ENCODE data around the gene UMAD1. TPM values are rescaled to one million over a fixed set of nuclear protein-coding genes. Genes with fewer than 3 reads are reported as not detected.

Gene UMAD1
- total and polyA plus RNA-seq, 2 of the 13 experiments (the other 11 are each of a cell fraction or from before 2014, with no cell fraction given), result 16.8 to 17.6 TPM

DNA sequence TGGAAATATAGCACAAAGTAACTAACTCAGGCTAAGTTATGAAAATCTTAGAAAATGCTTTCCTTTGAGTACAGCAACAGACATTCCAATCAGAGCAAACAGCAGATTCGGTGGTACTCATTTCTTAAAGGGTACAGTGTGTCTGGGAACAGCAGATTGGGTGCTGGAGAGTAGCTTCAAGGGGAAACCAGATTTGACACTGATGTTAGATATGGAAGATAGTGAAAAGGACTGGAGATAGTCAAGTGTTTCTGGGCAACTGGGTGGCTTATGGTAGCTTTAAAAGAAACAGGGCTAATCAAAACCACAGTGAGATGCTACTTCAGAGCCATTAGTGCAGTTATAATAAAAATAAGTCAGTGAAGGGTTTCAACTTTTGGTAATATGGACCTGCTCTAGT, 12.1 kb upstream of the UMAD1 start:
- no peak overlapping the region for H3K27ac ChIP-seq (ENCODE audit: extremely low read length, insufficient read depth, low read length)

DNA sequence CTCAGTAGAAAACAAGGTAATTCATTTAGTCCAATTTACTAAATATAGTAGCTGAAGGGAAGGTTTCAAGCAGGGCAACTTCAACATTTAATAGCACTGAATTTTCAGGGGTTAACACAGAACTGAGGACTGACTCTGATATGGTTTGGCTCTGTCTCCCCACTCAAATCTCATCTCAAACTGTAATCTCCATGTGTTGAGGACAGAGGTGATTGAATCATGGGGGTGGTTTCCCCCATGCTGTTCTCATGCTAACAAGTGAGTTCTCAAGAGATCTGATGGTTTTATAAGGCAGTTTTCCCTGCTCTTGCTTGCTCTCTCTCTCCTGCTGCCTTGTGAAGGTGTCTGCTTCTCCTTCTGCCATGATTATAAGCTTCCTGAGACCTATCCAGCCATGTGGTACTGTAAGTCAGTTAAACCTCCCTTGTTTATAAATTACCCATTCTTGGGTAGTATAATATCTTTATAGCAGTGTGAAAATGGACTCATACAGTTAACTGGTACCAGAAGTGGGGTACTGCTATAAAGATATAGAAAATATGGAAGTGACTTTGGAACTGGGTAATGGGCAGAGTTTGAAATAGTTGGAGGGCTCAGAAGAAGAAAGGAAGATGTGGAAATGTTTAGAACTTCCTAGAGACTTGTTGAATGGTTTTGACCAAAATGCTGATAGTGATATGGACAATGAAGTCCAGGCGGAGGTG, 9.8 kb upstream of the UMAD1 start:
- intact Hi-C loops (cut with micrococcal nuclease; ENCODE audit: unreplicated experiment), result no loop called here
- ATAC-seq (no peak), FAIRE-seq (no peak), DNase-seq (ENCODE audit: low spot score) (no peak)
- Histone ChIP-seq H4K20me1 (ENCODE audit: insufficient read depth, low read length) (no peaks in the 10 kb centered on the region), H3K27me3 (ENCODE audit: control insufficient read depth in 1 of 2, insufficient read depth in 2 of 2, low read length in 2 of 2) (no peaks in the 10 kb centered on the region), H3K79me2 (ENCODE audit: insufficient read depth, low read length) (no peaks in the 10 kb centered on the region), H2AFZ (ENCODE audit: low read length) (no peak overlapping the region), H3K9me3 (ENCODE audit: low read length) (peaks cover 12% of the 10 kb centered on the region), H3K9ac (ENCODE audit: insufficient read depth, low read depth, low read length) (no peak overlapping the region), H3K4me2 (ENCODE audit: low read depth, low read length) (no peak overlapping the region), H3K27ac (ENCODE audit: extremely low read length, insufficient read depth, low read length) (no peak overlapping the region), H3K4me1 (ENCODE audit: insufficient read depth, low read length) (no peaks in the 10 kb centered on the region), H3K36me3 (replicated peaks in 1 of 2; ENCODE audit: control insufficient read depth in 1 of 2, insufficient read depth in 2 of 2, low read length in 2 of 2) (no peaks in the 10 kb centered on the region), H3K4me3 (replicated peaks in 1 of 3; ENCODE audit: insufficient read depth in 1 of 3, low read depth in 2 of 3, low read length in 3 of 3) (no peak overlapping the region)
- in situ Hi-C loops (cut with HindIII; ENCODE audit: extremely low pct_ligation_motif_present, low pct_unique_long_range_greater_than_20kb), result no loop called here
- 81% methylated on average over 1 of the region's 1 CpG for WGBS (ENCODE audit: low lambda C conversion rate)
- BruUV-seq (replicated peaks), result no TSS peak
- ChIA-PET POLR2A (no interaction called here), CTCF (ENCODE audit: low intra/inter-chr PET ratio, low total read pairs) (no interaction called here)
- TF ChIP-seq SIN3B (IDR thresholded peaks at IDR 0.05; ENCODE audit: low read length), result no peak
- TF ChIP-seq NFIC (IDR thresholded peaks at IDR 0.05; ENCODE audit: low read length), result no peak
- no peak for TF ChIP-seq RBAK (CRISPR knock-in tag; IDR thresholded peaks at IDR 0.05)
- TF ChIP-seq TCF7 (IDR thresholded peaks at IDR 0.05; ENCODE audit: low read depth), result no peak
- TF ChIP-seq, protein P1, sequence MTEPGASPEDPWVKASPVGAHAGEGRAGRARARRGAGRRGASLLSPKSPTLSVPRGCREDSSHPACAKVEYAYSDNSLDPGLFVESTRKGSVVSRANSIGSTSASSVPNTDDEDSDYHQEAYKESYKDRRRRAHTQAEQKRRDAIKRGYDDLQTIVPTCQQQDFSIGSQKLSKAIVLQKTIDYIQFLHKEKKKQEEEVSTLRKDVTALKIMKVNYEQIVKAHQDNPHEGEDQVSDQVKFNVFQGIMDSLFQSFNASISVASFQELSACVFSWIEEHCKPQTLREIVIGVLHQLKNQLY (CRISPR knock-in tag; IDR thresholded peaks at IDR 0.05), result no peak
- no peak for TF ChIP-seq HES4 (CRISPR knock-in tag; IDR thresholded peaks at IDR 0.05; ENCODE audit: borderline replicate concordance)
- TF ChIP-seq, protein P2, sequence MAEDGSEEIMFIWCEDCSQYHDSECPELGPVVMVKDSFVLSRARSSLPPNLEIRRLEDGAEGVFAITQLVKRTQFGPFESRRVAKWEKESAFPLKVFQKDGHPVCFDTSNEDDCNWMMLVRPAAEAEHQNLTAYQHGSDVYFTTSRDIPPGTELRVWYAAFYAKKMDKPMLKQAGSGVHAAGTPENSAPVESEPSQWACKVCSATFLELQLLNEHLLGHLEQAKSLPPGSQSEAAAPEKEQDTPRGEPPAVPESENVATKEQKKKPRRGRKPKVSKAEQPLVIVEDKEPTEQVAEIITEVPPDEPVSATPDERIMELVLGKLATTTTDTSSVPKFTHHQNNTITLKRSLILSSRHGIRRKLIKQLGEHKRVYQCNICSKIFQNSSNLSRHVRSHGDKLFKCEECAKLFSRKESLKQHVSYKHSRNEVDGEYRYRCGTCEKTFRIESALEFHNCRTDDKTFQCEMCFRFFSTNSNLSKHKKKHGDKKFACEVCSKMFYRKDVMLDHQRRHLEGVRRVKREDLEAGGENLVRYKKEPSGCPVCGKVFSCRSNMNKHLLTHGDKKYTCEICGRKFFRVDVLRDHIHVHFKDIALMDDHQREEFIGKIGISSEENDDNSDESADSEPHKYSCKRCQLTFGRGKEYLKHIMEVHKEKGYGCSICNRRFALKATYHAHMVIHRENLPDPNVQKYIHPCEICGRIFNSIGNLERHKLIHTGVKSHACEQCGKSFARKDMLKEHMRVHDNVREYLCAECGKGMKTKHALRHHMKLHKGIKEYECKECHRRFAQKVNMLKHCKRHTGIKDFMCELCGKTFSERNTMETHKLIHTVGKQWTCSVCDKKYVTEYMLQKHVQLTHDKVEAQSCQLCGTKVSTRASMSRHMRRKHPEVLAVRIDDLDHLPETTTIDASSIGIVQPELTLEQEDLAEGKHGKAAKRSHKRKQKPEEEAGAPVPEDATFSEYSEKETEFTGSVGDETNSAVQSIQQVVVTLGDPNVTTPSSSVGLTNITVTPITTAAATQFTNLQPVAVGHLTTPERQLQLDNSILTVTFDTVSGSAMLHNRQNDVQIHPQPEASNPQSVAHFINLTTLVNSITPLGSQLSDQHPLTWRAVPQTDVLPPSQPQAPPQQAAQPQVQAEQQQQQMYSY (CRISPR knock-in tag; IDR thresholded peaks at IDR 0.05), result no peak
- no peak for TF ChIP-seq SYNCRIP (IDR thresholded peaks at IDR 0.05; ENCODE audit: insufficient read depth, low read depth, low read length)

More for the DNA sequence above, 12.1 kb upstream of the UMAD1 start:
- no peak for DNase-seq (ENCODE audit: low spot score)
- WGBS (ENCODE audit: low lambda C conversion rate), result 0% methylated on average over 1 of the region's 1 CpG
- Histone ChIP-seq H3K27me3 (ENCODE audit: control insufficient read depth in 1 of 2, insufficient read depth in 2 of 2, low read length in 2 of 2) (no peaks in the 10 kb centered on the region), H3K79me2 (ENCODE audit: insufficient read depth, low read length) (no peaks in the 10 kb centered on the region), H3K4me2 (ENCODE audit: low read depth, low read length) (no peak overlapping the region), H3K4me3 (replicated peaks in 1 of 3; ENCODE audit: insufficient read depth in 1 of 3, low read depth in 2 of 3, low read length in 3 of 3) (no peak overlapping the region), H3K9ac (ENCODE audit: insufficient read depth, low read depth, low read length) (no peak overlapping the region), H2AFZ (ENCODE audit: low read length) (no peak overlapping the region), H3K9me3 (ENCODE audit: low read length) (peaks cover 12% of the 10 kb centered on the region), H4K20me1 (ENCODE audit: insufficient read depth, low read length) (no peaks in the 10 kb centered on the region), H3K4me1 (ENCODE audit: insufficient read depth, low read length) (no peaks in the 10 kb centered on the region), H3K36me3 (replicated peaks in 1 of 2; ENCODE audit: control insufficient read depth in 1 of 2, insufficient read depth in 2 of 2, low read length in 2 of 2) (no peaks in the 10 kb centered on the region)
- no peak for ATAC-seq
- no peak for FAIRE-seq
- TF ChIP-seq DNMT3B (CRISPR knock-in tag; conservative IDR thresholded peaks at IDR 0.05), result no peak
- TF ChIP-seq, protein P3, sequence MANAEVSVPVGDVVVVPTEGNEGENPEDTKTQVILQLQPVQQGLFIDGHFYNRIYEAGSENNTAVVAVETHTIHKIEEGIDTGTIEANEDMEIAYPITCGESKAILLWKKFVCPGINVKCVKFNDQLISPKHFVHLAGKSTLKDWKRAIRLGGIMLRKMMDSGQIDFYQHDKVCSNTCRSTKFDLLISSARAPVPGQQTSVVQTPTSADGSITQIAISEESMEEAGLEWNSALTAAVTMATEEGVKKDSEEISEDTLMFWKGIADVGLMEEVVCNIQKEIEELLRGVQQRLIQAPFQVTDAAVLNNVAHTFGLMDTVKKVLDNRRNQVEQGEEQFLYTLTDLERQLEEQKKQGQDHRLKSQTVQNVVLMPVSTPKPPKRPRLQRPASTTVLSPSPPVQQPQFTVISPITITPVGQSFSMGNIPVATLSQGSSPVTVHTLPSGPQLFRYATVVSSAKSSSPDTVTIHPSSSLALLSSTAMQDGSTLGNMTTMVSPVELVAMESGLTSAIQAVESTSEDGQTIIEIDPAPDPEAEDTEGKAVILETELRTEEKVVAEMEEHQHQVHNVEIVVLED (CRISPR knock-in tag; IDR thresholded peaks at IDR 0.05; ENCODE audit: borderline replicate concordance), result no peak
- TF ChIP-seq FOXO1 (CRISPR knock-in tag; IDR thresholded peaks at IDR 0.05), result no peak
- TF ChIP-seq NR2F2 (IDR thresholded peaks at IDR 0.05; ENCODE audit: borderline replicate concordance, low read depth), result no peak
- intact Hi-C loops (cut with micrococcal nuclease; ENCODE audit: unreplicated experiment) (no loop called here), in situ Hi-C loops (cut with HindIII; ENCODE audit: extremely low pct_ligation_motif_present, low pct_unique_long_range_greater_than_20kb) (no loop called here)
- CTCF ChIA-PET (ENCODE audit: low intra/inter-chr PET ratio, low total read pairs), result no interaction called here
- BruUV-seq (replicated peaks), result no TSS peak
- POLR2A ChIA-PET, result no interaction called here
